Right renal cortex interstitium (tissue), 3 donors: ENCODE results near the gene CDH4. TPM values are rescaled to one million over a fixed set of nuclear protein-coding genes. Genes with fewer than 3 reads are reported as not detected.

Source experiments
- DNase-seq, 3 donors: peaks; one replicate each; pipeline ENCODE4 v3.0.0-alpha.2; 2013; ENCODE audit warnings: low read depth in 3 of 3, low spot score in 2 of 3
- polyA plus RNA-seq, 3 donors: library from polyadenylated mRNA; unstranded; fragments of 120-200 nt; gene quantifications; one replicate each; pipeline ENCODE4 v1.2.1, GENCODE V29; 2013; ENCODE audit not compliant: insufficient read length in 3 of 3

Gene CDH4
- polyA plus RNA-seq, 3 donors = 5.8 to 6.8 (median 5.9) TPM

DNA sequence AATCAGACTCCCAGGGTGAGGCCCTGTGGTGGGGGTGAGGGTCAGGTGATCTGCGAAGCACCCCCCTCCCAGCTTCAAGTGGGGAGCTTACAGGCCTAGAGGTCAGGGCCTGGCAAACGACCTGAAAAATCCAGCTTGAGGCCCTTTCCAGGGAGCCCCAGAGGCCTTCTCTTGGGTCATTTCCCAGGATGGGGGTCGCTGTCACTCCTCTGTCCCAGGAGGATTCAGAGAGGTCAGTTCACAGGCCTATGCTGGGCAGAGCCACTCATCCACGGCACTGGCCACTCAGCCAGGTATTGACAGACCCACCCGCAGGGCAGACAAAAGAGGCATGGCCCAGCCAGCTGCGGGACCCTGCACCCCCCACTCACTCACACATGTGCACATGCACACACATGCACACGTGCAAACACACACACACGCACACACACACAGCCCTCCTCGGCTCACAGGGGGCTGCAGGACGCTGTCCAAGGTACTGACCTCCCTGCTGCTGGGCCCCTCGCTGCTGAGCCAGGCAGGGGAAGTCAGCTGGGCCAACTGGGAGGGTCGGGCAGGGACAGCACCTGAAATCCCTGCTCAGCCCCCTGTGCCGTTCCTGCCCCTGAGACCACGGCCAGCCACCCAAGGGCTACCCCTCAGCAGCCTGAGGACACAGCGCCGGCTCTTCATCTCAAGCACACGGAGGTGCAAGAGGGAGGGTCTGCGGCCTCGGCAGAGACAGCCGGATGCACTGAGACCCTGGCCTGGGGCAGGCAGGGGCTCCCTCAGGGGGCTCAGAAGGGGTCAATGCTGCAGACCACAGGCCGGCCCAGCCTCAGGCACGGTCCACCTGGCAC is 699.9 kb downstream of the CDH4 start:
- peak; percentile 47 to 81 (median 64) for DNase-seq

DNA sequence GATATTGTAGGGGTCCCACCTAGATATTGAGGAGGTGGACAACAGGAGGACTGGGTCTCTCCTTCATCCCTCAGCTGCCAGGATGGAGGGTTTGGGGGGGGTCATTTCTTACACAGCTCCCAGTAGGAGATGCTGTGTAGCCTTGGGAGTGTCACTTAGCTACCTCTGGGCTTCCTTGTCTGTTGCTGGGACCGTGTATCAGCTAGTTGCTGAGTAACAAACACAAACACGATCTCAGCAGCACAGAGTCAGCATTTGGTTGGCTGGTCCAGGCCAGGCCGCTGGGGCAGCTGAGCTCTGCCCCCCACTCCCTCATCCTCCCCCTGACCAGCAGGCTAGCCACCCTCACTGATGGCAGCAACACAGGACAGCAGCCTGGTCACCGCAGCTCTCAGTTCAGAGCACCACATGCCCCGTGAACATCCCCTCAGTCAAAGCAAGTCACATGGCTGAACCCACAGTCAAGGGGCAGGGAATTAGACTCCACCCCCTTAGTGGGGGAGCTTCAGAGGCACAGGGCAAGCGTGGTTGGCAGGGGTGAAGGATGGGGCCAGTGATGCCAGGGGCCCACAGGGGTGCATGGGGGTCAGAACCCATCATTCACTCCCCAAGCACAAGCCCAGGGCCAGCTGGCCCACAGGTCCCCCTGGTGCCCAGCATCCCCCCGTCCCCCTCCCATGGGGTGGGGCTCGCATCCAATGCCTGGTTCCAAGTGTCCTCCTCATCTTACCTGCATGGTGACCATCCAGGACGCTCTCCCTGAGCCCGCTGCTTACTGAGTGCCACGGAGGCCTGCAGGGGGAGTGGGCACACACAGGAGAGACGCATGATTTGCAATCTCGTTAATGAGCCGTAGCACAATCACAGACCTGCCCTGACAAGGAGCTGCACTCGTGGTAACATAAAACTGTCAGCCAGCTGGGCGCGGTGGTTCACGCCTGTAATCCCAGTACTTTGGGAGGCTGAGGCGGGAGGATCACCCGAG is 701.3 kb downstream of the CDH4 start:
- no peak for DNase-seq

GRCh38 chr20:61954276-61955021 is 702.4 kb downstream of the CDH4 start:
- no peak for DNase-seq

DNA sequence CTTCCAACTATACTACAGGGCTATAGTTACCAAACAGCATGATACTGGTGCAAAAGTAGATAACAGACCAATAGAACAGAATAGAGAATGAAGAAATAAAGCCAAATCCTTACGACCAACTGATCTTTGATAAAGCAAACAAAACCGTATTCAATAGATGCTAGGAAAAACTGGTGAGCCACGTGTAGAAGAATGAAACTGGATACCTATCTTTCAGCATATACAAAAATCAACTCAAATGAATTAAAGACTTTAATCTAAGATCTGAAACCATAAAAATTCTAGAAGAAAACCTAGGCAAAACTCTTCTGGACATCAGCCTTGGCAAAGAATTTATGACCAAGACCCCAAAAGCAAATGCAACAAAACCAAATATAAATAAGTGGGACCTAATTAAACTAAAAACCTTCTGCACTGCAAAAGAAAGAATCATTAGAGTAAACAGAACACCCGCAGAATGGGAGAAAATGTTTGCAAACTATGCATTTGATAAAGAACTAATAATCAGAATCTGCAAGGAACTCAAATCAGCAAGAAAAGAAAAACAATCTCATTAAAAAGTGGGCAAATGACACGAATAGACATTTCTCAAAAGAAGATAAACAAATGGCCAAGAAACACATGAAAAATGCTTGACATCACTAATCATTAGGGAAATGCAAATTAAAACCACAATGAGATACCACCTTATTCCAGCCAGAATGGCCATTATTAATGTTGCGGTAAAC is 703.8 kb downstream of the CDH4 start:
- no peak for DNase-seq

DNA sequence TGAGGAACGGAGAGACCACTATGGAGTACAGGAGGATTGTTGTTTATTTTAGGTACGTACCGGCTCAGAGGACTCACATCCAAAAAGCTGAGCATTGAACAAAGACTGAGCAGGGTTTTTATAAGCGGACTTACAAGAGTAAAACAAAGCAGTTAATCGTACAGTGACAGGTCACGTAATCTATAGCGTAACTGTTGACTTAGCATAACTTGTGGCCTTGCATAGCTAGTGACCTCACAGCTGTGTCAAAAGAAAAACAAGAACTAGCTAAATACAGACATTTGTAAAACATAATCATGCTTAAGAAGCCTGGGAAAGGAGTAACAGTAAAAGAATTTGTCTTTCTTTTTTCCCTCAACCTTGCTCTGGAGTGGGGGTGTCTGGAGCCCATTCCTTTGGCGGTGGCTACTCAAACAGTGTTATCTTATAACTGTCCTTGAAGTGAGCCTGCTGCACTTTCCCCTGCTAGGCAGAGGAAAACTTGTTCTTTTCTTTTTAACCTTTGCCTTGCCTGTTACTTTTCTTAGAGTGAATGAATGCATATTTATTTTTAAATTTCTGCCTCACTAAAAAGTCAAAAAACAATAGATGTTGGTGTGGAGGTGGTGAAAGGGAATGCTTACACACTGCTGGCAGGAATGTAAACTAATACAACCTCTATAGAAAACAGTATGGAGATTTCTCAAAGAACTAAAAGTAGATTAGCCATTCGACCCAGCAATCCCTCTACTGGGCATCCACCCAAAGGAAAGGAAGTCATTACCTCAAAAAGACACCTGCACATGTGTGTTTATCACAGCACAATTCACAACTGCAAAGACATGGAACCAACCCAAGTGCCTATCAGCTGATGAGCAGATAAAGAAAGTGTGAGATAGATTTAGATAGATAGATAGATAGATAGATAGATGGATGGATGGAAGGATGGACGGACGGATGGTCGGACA is 704.6 kb downstream of the CDH4 start:
- DNase-seq = no peak

DNA sequence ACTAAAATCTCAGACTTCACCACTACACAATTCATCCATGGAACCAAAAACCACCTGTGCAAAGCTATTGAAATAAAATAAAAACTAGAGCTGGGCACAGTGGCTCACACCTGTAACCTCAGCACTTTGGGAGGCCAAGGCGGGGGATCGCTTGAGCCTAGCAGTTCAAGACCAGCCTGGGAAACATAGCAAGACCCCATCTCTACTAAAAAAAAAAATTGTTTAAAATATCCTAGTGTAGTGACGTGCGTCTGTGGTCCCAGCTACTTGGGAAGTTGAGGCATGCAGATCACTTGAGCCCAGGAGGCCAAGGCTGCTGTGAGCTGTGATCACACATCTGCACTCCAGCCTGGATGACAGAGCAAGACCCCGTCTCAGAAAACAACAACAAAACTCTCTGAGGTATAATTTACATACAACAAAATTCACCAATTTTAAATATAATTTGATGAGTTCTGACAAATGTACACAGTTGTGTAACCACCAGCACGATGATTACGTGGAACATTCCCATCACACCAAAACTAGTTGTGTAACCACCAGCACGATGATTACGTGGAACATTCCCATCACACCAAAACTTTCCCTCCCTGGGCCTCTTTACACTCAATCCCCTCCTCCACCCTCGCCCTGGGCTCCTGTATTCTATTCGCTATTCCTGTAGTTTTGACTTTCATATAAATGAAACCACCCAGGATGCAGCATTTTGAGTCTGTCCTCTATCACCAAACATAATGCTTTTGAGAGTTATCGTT is 706.1 kb downstream of the CDH4 start:
- DNase-seq = no peak

DNA sequence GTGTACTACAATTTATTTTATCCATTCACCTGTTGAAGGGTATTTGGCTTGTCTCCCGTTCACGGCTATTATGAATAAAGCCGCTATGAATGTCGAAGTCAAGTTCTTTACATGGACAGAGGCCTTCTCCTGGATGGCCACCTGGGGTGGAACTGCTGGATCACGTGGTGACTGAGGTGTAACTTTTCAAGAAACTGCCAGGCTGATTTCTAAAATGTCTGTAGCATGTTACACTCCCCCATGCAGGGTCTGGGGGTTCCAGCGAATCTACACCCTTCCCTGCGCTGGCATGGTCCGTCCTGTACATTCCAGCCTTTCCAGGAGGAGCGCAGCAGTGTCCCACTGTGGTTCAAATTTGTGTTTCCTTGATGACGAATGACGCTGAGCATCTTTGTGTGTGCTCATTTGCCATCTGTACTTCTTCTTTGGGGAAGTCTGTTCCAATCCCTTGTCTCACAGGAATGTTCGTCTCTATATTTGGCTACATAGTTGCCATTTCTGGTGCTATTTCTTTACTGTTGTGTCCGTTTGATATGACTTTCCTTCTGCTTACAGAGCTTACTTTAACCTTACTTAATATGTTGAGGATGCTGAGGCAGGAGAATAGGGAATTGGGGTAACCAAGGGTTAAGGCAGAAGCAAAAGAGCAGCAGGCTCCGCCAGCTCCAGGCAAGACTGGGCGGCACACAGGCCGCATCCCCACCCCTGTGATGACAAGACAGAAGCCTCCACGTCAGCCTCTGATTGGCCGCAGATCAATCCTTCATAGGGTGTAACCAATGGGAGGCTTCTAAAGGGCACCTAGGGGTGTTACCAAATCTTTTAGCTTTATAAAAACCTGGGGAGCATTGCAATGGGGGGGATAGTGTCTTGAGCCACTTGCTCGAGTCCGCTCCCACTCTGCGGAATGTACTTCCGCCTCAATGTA is 707.0 kb downstream of the CDH4 start:
- DNase-seq = no peak

- DNase-seq = no peak
Observed at GRCh38 chr20:61960836-61961235, 708.8 kb downstream of the CDH4 start.

- DNase-seq = no peak
Observed at GRCh38 chr20:61963149-61963548, 711.1 kb downstream of the CDH4 start.

DNA sequence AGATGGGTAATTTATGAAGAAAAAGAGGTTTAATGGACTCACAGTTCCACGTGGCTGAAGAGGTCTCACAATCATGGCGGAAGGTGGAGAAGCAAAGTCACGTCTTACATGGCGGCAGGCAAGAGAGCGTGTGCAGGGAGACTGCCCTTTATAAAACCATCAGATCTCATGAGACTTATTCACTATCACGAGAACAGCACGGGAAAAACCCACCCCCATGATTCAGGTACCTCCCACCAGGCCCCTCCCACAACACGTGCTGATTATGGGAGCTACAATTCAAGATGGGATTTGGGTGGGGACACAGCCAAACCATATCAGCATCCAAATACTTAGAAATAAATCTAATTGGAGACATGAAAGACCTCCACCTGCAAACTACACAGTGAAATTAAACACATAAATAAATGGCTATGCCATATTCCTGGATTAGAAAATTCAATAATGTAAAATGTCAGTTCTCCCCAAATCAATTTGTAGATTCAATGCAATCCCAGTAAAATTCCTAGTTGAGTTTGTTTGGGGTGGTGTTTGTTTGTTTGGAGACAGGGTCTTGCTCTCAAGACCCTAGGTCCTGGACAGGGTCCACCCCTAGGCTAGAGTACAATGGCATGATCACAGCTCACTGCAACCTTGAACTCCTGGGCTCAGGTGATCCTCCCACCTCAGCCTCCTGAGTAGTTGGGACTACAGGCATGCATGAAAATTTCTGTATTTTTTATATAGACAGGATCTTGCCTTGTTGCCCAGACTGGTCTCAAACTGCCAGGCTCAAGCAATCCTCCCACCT is 712.0 kb downstream of the CDH4 start:
- no peak for DNase-seq

DNA sequence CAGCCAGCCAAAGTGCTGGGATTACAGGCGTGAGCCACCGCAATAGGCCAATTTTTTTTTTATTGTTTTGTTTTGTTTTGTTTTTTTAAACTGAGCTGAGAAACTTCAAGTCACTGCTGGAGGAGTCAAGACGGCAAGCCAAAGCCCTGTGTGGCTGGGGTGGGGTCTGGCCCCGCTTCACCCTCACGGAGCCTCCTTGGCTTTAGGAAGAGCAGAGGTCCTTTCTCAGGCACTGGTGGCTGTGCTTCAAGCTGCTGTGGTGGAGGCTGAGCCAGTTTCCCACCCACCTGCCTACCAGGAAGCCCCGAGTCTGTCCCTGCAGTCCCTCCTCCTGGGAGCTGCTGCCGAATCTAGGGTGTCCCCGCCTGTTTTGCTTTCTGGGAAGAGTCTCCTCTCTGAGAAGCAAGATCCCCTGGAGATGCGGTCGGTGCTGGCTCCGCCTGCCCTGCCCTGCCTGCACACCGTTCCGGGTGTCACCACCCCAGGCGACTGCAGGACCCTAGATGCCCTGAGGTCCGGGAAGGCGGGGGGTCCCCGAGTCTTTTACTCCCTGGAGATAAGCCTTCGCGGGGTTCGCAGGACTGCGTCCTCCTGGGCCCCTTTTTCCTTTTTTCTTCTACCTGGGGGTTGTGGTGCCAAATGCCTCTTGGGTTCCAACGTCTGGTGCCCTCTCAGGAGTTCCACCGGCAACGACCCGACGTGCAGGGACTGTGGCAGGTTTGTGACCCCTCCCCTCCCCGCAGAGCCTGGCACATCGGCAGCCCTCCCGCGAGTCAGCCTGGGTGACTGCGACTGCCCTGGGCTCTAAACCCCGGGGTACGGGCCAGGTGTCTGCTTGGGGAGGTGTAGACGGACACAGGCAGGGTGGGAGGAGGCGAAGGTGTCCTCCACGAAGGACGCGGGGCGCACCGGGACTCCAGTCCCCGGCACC is 712.9 kb downstream of the CDH4 start:
- DNase-seq = no peak

GRCh38 chr20:61965606-61966491 is 713.8 kb downstream of the CDH4 start:
- DNase-seq = no peak

DNA sequence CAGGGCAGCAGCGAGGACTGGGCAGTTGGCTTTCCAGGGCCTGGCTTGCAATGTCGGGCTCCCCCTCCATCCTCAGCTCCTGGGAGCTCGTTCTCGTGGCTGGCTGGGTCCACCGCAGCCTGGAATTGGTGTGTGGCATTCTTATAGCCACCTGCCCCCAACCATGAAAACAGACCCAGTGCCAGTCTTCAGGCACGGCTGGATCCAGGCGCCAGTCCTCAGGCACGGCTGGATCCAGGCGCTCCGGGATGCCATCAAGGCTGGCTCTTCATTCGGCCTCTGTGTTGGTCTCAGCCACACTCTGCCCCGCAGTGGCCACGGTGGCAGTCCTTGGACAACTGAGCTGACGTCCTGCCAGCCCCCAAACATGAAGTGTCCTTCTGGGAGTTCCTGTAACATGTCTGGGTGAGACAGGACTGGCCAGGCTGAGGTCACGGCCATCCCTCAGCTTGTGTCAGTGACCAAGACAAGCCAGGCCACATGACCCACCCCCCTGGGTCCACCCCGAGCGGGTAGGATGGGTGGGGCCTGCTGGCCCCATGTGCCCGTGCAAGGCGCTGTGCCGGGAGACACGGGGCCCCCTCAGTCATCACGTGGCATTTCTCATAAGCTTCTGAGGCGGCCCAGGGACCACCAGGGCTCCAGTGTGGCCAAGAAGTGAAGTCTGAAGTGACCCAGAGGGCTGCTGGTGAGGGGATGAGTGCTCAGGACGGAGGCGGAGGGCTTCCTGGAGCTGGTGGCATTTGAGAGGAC is 714.6 kb downstream of the CDH4 start:
- DNase-seq = no peak

DNA sequence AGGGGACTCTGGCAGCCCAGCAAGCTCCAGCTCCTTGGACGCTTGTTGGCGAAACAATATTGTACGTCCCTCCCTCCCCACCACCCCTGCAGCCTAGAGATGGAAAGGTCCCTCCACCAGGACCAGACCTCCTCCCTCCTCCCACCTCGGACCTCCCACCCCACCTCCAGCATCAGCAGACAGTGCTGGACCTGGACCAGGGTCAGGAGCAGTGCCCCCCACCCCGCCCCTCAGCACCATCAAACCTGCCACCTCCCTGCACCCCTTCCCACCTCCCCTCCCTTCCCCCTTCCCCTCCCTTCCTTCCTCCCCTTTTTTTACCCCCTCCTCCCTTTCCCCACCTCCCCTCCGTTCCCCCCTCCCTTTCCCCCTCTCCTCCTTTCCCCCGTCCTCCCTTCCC is 715.2 kb downstream of the CDH4 start:
- DNase-seq = no peak
